HUES64 (cell line): Measurements from ENCODE around the gene RALGAPB.
A peak's percentile ranks its signal among the peaks of the same experiment; 100 is the strongest.

Source experiments
- H3K27ac ChIP-seq: 2 replicates; pipeline ENCODE4 v1.7.0; 2013; ENCODE audit warnings: low read depth, low read length, inconsistent platforms
- H3K27me3 ChIP-seq: 2 replicates; pipeline ENCODE4 v1.6.1; 2013; ENCODE audit warnings: mild to moderate bottlenecking, low read length; ENCODE audit not compliant: insufficient read depth
- H3K36me3 ChIP-seq: 2 replicates; pipeline ENCODE4 v1.6.1; 2013; ENCODE audit warnings: mild to moderate bottlenecking, low read length; ENCODE audit not compliant: insufficient read depth
- H3K4me1 ChIP-seq: 2 replicates; pipeline ENCODE4 v1.6.1; 2013; ENCODE audit warnings: mild to moderate bottlenecking, low read length, moderate library complexity; ENCODE audit not compliant: insufficient read depth
- H3K4me3 ChIP-seq: 2 replicates; pipeline ENCODE4 v1.5.1; 2013; ENCODE audit warnings: mild to moderate bottlenecking, low read length, moderate library complexity
- H3K9ac ChIP-seq: 2 replicates; pipeline ENCODE4 v1.6.1; 2013; ENCODE audit warnings: mild to moderate bottlenecking, low read depth, low read length
- H3K9me3 ChIP-seq: 2 replicates; pipeline ENCODE4 v1.6.1; 2013; ENCODE audit warnings: low read depth, low read length; ENCODE audit not compliant: insufficient read depth
- WGBS: fragments of 150-250, 120-280 bp; methylation state at CpG from one replicate; pipeline ENCODE4 v1.1.7; 2013; ENCODE audit warnings: missing lambda C conversion rate; 5-methylcytosine and 5-hydroxymethylcytosine counted together

Gene RALGAPB

GRCh38 chr20:38617011-38617829 is 144.6 kb downstream of the RALGAPB start:
- Histone ChIP-seq H3K9ac (no peak overlapping the region), H3K4me1 (peaks cover 16% of the 10 kb centered on the region), H3K27me3 (no peaks in the 10 kb centered on the region), H3K36me3 (no peaks in the 10 kb centered on the region), H3K4me3 (no peak overlapping the region), H3K27ac (peak overlapping the region; percentile 2; the same call in 1 of the 2 replicates), H3K9me3 (no peaks in the 10 kb centered on the region)
- 69% methylated on average over 16 of the region's 16 CpGs for WGBS

- H3K27ac ChIP-seq, result no peak overlapping the region
- no peaks in the 10 kb centered on the region for H3K36me3 ChIP-seq
- H3K9ac ChIP-seq, result no peak overlapping the region
- H3K27me3 ChIP-seq, result no peaks in the 10 kb centered on the region
- WGBS, result 92% methylated on average over 4 of the region's 4 CpGs
- no peaks in the 10 kb centered on the region for H3K9me3 ChIP-seq
- no peak overlapping the region for H3K4me3 ChIP-seq
- peaks cover 16% of the 10 kb centered on the region for H3K4me1 ChIP-seq
Observed at GRCh38 chr20:38617830-38618196, 145.2 kb downstream of the RALGAPB start.

- no peaks in the 10 kb centered on the region for H3K36me3 ChIP-seq
- no peaks in the 10 kb centered on the region for H3K27me3 ChIP-seq
- no peak overlapping the region for H3K4me3 ChIP-seq
- no peak overlapping the region for H3K9ac ChIP-seq
- H3K27ac ChIP-seq, result no peak overlapping the region
- no peaks in the 10 kb centered on the region for H3K9me3 ChIP-seq
- H3K4me1 ChIP-seq, result peaks cover 16% of the 10 kb centered on the region
- 79% methylated on average over 9 of the region's 9 CpGs for WGBS
Observed at GRCh38 chr20:38620441-38620840, 147.8 kb downstream of the RALGAPB start.

GRCh38 chr20:38623061-38623460 is 150.4 kb downstream of the RALGAPB start:
- Histone ChIP-seq H3K36me3 (no peaks in the 10 kb centered on the region), H3K4me1 (peaks cover 9% of the 10 kb centered on the region; the same call in 1 of the 2 replicates), H3K27ac (no peak overlapping the region), H3K9me3 (no peaks in the 10 kb centered on the region), H3K9ac (no peak overlapping the region), H3K27me3 (no peaks in the 10 kb centered on the region), H3K4me3 (no peak overlapping the region)
- WGBS, result 87% methylated on average over 4 of the region's 4 CpGs

DNA sequence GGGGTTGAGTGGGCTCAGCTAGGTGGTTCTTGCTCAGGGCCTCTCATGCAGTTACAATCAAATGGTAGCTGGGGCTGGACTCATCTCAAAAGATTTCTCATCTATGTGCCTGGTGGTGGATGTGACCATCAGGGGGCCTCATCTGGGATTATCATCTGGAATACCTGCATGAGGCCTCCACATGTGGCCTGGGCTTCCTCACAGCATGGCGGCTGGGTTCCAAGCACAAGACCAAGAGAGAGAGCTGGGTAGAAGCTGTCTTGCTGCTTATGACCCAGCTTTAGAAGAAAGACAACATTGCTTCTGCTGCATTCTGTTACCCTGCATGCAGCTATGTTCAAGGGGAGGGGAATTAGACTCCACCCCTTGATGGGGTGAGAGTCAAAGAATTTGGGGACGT is 151.4 kb downstream of the RALGAPB start:
- H3K4me3 ChIP-seq, result no peak overlapping the region
- H3K36me3 ChIP-seq, result no peaks in the 10 kb centered on the region
- no peaks in the 10 kb centered on the region for H3K9me3 ChIP-seq
- H3K27ac ChIP-seq, result no peak overlapping the region
- WGBS, result 87% methylated on average over 2 of the region's 2 CpGs
- no peak overlapping the region for H3K9ac ChIP-seq
- peaks cover 9% of the 10 kb centered on the region; the same call in 1 of the 2 replicates for H3K4me1 ChIP-seq
- no peaks in the 10 kb centered on the region for H3K27me3 ChIP-seq

GRCh38 chr20:38625896-38626295 is 153.3 kb downstream of the RALGAPB start:
- H3K36me3 ChIP-seq, result no peaks in the 10 kb centered on the region
- no peaks in the 10 kb centered on the region for H3K9me3 ChIP-seq

GRCh38 chr20:38626921-38627659 is 154.4 kb downstream of the RALGAPB start:
- no peak overlapping the region for H3K27ac ChIP-seq
- H3K36me3 ChIP-seq, result no peaks in the 10 kb centered on the region
- H3K9me3 ChIP-seq, result no peaks in the 10 kb centered on the region
- H3K27me3 ChIP-seq, result no peaks in the 10 kb centered on the region
- no peak overlapping the region for H3K9ac ChIP-seq
- 94% methylated on average over 10 of the region's 10 CpGs for WGBS
- H3K4me3 ChIP-seq, result no peak overlapping the region
- no peaks in the 10 kb centered on the region for H3K4me1 ChIP-seq

More at GRCh38 chr20:38625896-38626295, 153.3 kb downstream of the RALGAPB start:
- Histone ChIP-seq H3K27ac (no peak overlapping the region), H3K4me3 (no peak overlapping the region), H3K4me1 (peaks cover 2% of the 10 kb centered on the region; the same call in 1 of the 2 replicates), H3K9ac (no peak overlapping the region), H3K27me3 (no peaks in the 10 kb centered on the region)
